Mesothelial cell of epicardium (in vitro differentiated cells): ENCODE results near the gene HLA-DRA. TPM values are rescaled to one million over a fixed set of nuclear protein-coding genes. Genes with fewer than 3 reads are reported as not detected.

Experiments used
- DNase-seq, 2 experiments: peaks; one replicate each; pipeline ENCODE4 v3.0.0; 2021; ENCODE audit warnings: low spot score in 2 of 2; ENCODE audit not compliant: unreplicated experiment in 2 of 2
- H3K27ac Mint-ChIP-seq: 2 replicates; pipeline ENCODE4 v1.8.0; 2021; ENCODE audit warnings: mixed read lengths
- H3K27me3 Mint-ChIP-seq: 2 replicates; pipeline ENCODE4 v1.8.0; 2021; ENCODE audit warnings: low read depth, mixed read lengths
- H3K36me3 Mint-ChIP-seq: 2 replicates; pipeline ENCODE4 v1.8.0; 2021; ENCODE audit warnings: mixed read lengths
- H3K4me1 Mint-ChIP-seq: 2 replicates; pipeline ENCODE4 v1.8.0; 2021; ENCODE audit warnings: mixed read lengths
- H3K4me3 Mint-ChIP-seq: 2 replicates; pipeline ENCODE4 v1.8.0; 2021; ENCODE audit warnings: mild to moderate bottlenecking, moderate library complexity, mixed read lengths
- H3K9me3 Mint-ChIP-seq: 2 replicates; pipeline ENCODE4 v1.8.0; 2021; ENCODE audit warnings: mixed read lengths
- CTCF ChIP-seq: fragments of 200-600 bp; sonication (generic); IDR thresholded peaks from one replicate; pipeline ENCODE4 v1.5.0; 2021; ENCODE audit warnings: antibody characterized with exemption; ENCODE audit not compliant: unreplicated experiment
- total RNA-seq: library from RNA; stranded (reverse); gene quantifications from 3 replicates; pipeline ENCODE4 v1.2.1, GENCODE V29; 2021

Gene HLA-DRA
- total RNA-seq, 1 donor from 2014 or later: not detected

GRCh38 chr6:32424589-32425300, 14.9 kb upstream of the HLA-DRA start:
- Mint-ChIP-seq H3K9me3 (peaks cover 6% of the 10 kb centered on the region), H3K27ac (no peak overlapping the region), H3K4me1 (no peaks in the 10 kb centered on the region), H3K4me3 (no peak overlapping the region), H3K36me3 (no peaks in the 10 kb centered on the region), H3K27me3 (peaks cover 32% of the 10 kb centered on the region)
- no peak for DNase-seq
- no peak for TF ChIP-seq CTCF

GRCh38 chr6:32426338-32426737, 13.3 kb upstream of the HLA-DRA start:
- Mint-ChIP-seq H3K9me3 (peaks cover 6% of the 10 kb centered on the region), H3K4me3 (no peak overlapping the region), H3K4me1 (no peaks in the 10 kb centered on the region), H3K27me3 (peaks cover 20% of the 10 kb centered on the region), H3K36me3 (no peaks in the 10 kb centered on the region), H3K27ac (no peak overlapping the region)
- no peak for TF ChIP-seq CTCF
- no peak for DNase-seq

GRCh38 chr6:32427218-32427617, 12.5 kb upstream of the HLA-DRA start:
- Mint-ChIP-seq H3K4me3 (no peak overlapping the region), H3K4me1 (no peaks in the 10 kb centered on the region), H3K36me3 (no peaks in the 10 kb centered on the region), H3K27me3 (peaks cover 11% of the 10 kb centered on the region), H3K9me3 (peaks cover 6% of the 10 kb centered on the region), H3K27ac (no peak overlapping the region)
- TF ChIP-seq CTCF: no peak
- no peak for DNase-seq

GRCh38 chr6:32427934-32428474, 11.7 kb upstream of the HLA-DRA start:
- H3K9me3 Mint-ChIP-seq: peaks cover 6% of the 10 kb centered on the region
- H3K36me3 Mint-ChIP-seq: no peaks in the 10 kb centered on the region
- H3K27me3 Mint-ChIP-seq: peaks cover 9% of the 10 kb centered on the region

GRCh38 chr6:32430179-32430578, 9.5 kb upstream of the HLA-DRA start:
- H3K4me3 Mint-ChIP-seq: no peak overlapping the region
- H3K27ac Mint-ChIP-seq: no peak overlapping the region
- H3K4me1 Mint-ChIP-seq: no peaks in the 10 kb centered on the region
- no peaks in the 10 kb centered on the region for H3K36me3 Mint-ChIP-seq
- peaks cover 21% of the 10 kb centered on the region for H3K27me3 Mint-ChIP-seq
- no peak for TF ChIP-seq CTCF
- H3K9me3 Mint-ChIP-seq: no peaks in the 10 kb centered on the region
- DNase-seq: no peak

More at GRCh38 chr6:32427934-32428474, 11.7 kb upstream of the HLA-DRA start:
- H3K27ac Mint-ChIP-seq: no peak overlapping the region
- no peak for TF ChIP-seq CTCF
- H3K4me3 Mint-ChIP-seq: no peak overlapping the region
- no peak for DNase-seq
- no peaks in the 10 kb centered on the region for H3K4me1 Mint-ChIP-seq
